CD14-positive monocyte (primary cell): Measurements from ENCODE around the gene KRTAP10-2. TPM values are rescaled to one million over a fixed set of nuclear protein-coding genes. Genes with fewer than 3 reads are reported as not detected.
"Not testable (repeated sequence)": the region's sequence is repeated elsewhere in the genome, so short reads cannot be mapped to it uniquely, and the experiment has no call there.

ENCODE experiments used
- DNase-seq, 3 donors: peaks; one replicate each; pipeline ENCODE4 v3.0.0-alpha.2; 2011 to 2022
- H2AFZ ChIP-seq: 2 replicates; pipeline ENCODE4 v1.6.0; 2012; ENCODE audit warnings: mild to moderate bottlenecking, low read depth, low read length, inconsistent platforms; ENCODE audit not compliant: insufficient read depth, poor library complexity, severe bottlenecking
- H3K27ac ChIP-seq, 2 donors: 1 replicate in 1 of 2; 2 replicates in 1 of 2; pipeline ENCODE4 v1.5.1; 2012 to 2013; ENCODE audit warnings: low read length in 2 of 2, control low read depth in 1 of 2, inconsistent platforms in 1 of 2, low read depth in 1 of 2, mild to moderate bottlenecking in 1 of 2
- H3K27me3 ChIP-seq, 2 donors: one replicate each; pipeline versions ENCODE4 v1.6.0 to v1.6.1; 2011 to 2013; ENCODE audit warnings: low read length in 2 of 2; ENCODE audit not compliant: control insufficient read depth in 2 of 2, insufficient read depth in 2 of 2
- H3K36me3 ChIP-seq, 2 donors: replicated peaks in 1 of 2; 1 replicate in 1 of 2; 2 replicates in 1 of 2; pipeline versions ENCODE4 v1.5.1 to v1.6.1; 2012 to 2013; ENCODE audit warnings: low read length in 2 of 2, control low read depth in 1 of 2, inconsistent platforms in 1 of 2, mild to moderate bottlenecking in 1 of 2; ENCODE audit not compliant: insufficient read depth in 2 of 2, control insufficient read depth in 1 of 2
- H3K4me1 ChIP-seq, 2 donors: 1 replicate in 1 of 2; 2 replicates in 1 of 2; pipeline versions ENCODE4 v1.5.1 to v1.6.1; 2012 to 2013; ENCODE audit warnings: low read length in 2 of 2, control low read depth in 1 of 2, inconsistent platforms in 1 of 2, mild to moderate bottlenecking in 1 of 2, moderate library complexity in 1 of 2; ENCODE audit not compliant: insufficient read depth in 2 of 2, control insufficient read depth in 1 of 2
- H3K4me2 ChIP-seq: replicated peaks from 2 replicates; pipeline ENCODE3; 2012; ENCODE audit warnings: low read length, moderate library complexity, mild to moderate bottlenecking; ENCODE audit not compliant: poor library complexity, severe bottlenecking; ENCODE audit errors: extremely low read depth
- H3K4me3 ChIP-seq, 3 experiments: fragments of 200-600 bp in 1 of 3; sonication (generic) in 1 of 3; replicated peaks in 1 of 3; 1 replicate in 2 of 3; 2 replicates in 1 of 3; pipeline ENCODE4 v1.5.1; 2011 to 2013; ENCODE audit warnings: low read length in 3 of 3, mild to moderate bottlenecking in 3 of 3, control low read depth in 2 of 3, low read depth in 2 of 3, inconsistent platforms in 1 of 3, moderate library complexity in 1 of 3
- H3K79me2 ChIP-seq: 2 replicates; pipeline ENCODE4 v1.6.0; 2012; ENCODE audit warnings: mild to moderate bottlenecking, control low read depth, inconsistent platforms, low read length, moderate library complexity; ENCODE audit not compliant: insufficient read depth
- H3K9ac ChIP-seq: 2 replicates; pipeline ENCODE4 v1.6.0; 2017; ENCODE audit warnings: low read length, mild to moderate bottlenecking; ENCODE audit not compliant: insufficient read depth, poor library complexity, severe bottlenecking
- H3K9me3 ChIP-seq, 2 donors: replicated peaks in 1 of 2; 1 replicate in 1 of 2; 2 replicates in 1 of 2; pipeline versions ENCODE4 v1.5.1 to v1.6.1; 2012 to 2013; ENCODE audit warnings: low read length in 2 of 2, control low read depth in 1 of 2; ENCODE audit not compliant: control insufficient read depth in 1 of 2, insufficient read depth in 1 of 2
- H4K20me1 ChIP-seq: 2 replicates; pipeline ENCODE4 v1.6.0; 2012; ENCODE audit warnings: mild to moderate bottlenecking, low read length, control low read depth, moderate library complexity; ENCODE audit not compliant: insufficient read depth
- H3K27ac Mint-ChIP-seq, 7 donors: one replicate each; pipeline ENCODE4 v1.8.0; 2020; ENCODE audit warnings: mild to moderate bottlenecking in 7 of 7, mixed read lengths in 7 of 7, moderate library complexity in 6 of 7, inconsistent platforms in 2 of 7
- H3K27me3 Mint-ChIP-seq, 3 donors: one replicate each; pipeline ENCODE4 v1.8.0; 2021 to 2022; ENCODE audit warnings: low read depth in 3 of 3, mild to moderate bottlenecking in 3 of 3, mixed read lengths in 3 of 3, moderate library complexity in 3 of 3, inconsistent platforms in 1 of 3
- H3K36me3 Mint-ChIP-seq, 2 donors: one replicate each; pipeline ENCODE4 v1.8.0; 2020; ENCODE audit warnings: mixed read lengths in 2 of 2, inconsistent platforms in 1 of 2, mild to moderate bottlenecking in 1 of 2
- H3K4me1 Mint-ChIP-seq: one replicate; pipeline ENCODE4 v1.8.0; 2020; ENCODE audit warnings: mild to moderate bottlenecking, mixed read lengths
- H3K4me3 Mint-ChIP-seq, 2 donors: one replicate each; pipeline ENCODE4 v1.8.0; 2020; ENCODE audit warnings: mild to moderate bottlenecking in 2 of 2, mixed read lengths in 2 of 2, moderate library complexity in 1 of 2
- H3K9me3 Mint-ChIP-seq, 7 donors: one replicate each; pipeline ENCODE4 v1.8.0; 2020 to 2022; ENCODE audit warnings: mixed read lengths in 7 of 7, mild to moderate bottlenecking in 6 of 7, moderate library complexity in 6 of 7, inconsistent platforms in 2 of 7
- CTCF ChIP-seq: fragments of 200-600 bp; IDR thresholded peaks from one replicate; pipeline ENCODE4 v1.8.0; 2022; ENCODE audit warnings: antibody characterized with exemption, mild to moderate bottlenecking
- WGBS: methylation state at CpG from one replicate; pipeline ENCODE4 v1.1.5; 2013; ENCODE audit warnings: missing lambda C conversion rate; ENCODE audit not compliant: insufficient coverage; 5-methylcytosine and 5-hydroxymethylcytosine counted together
- intact Hi-C, 2 donors: fragments of 100-400 bp; cut with micrococcal nuclease; formaldehyde crosslinking; loops; one replicate each; pipeline versions ENCODE4 v1.15.0 to v1.15.1; 2023
- polyA plus RNA-seq, 3 donors: library from polyadenylated mRNA; depleted of rRNA in 1 of 3; unstranded in 2 of 3; stranded (reverse) in 1 of 3; fragments of 300-500 nt in 2 of 3; fragments of >200 nt in 1 of 3; fragmentation: Illumina TruSeq in 2 of 3; gene quantifications; 1 replicate in 2 of 3; 2 replicates in 1 of 3; pipeline ENCODE4 v1.2.3, GENCODE V29; 2012 to 2021

Gene KRTAP10-2
- polyA plus RNA-seq, 3 donors = not detected

- H3K27me3 ChIP-seq = peaks cover 0 to 16% of the 10 kb centered on the region in 2 donors
- no peak for TF ChIP-seq CTCF
- H3K9me3 ChIP-seq = peaks cover 6 to 33% of the 10 kb centered on the region in 2 donors
- no peaks in the 10 kb centered on the region for H3K36me3 ChIP-seq
- H3K79me2 ChIP-seq = no peaks in the 10 kb centered on the region
- no peak overlapping the region for H3K4me2 ChIP-seq
- Mint-ChIP-seq H3K4me1 (no peaks in the 10 kb centered on the region), H3K4me3 (no peak overlapping the region), H3K9me3 (peaks cover 24 to 53% (median 43%) of the 10 kb centered on the region in 7 donors), H3K27me3 (peaks cover 12 to 44% (median 14%) of the 10 kb centered on the region in 3 donors), H3K36me3 (no peaks in the 10 kb centered on the region), H3K27ac (no peak overlapping the region)
- no peaks in the 10 kb centered on the region for H3K4me1 ChIP-seq
- no peak overlapping the region for H3K27ac ChIP-seq
- no peak for DNase-seq
- no peak overlapping the region for H2AFZ ChIP-seq
- intact Hi-C loops = no loop called here
- no peaks in the 10 kb centered on the region for H4K20me1 ChIP-seq
- no peak overlapping the region for H3K9ac ChIP-seq
- H3K4me3 ChIP-seq = no peak overlapping the region
- WGBS = 91% methylated on average over 10 of the region's 15 CpGs
Observed at GRCh38 chr21:44582055-44582454, 30.8 kb upstream of the KRTAP10-2 start.

GRCh38 chr21:44581158-44581557 lies 29.9 kb upstream of the KRTAP10-2 start:
- Mint-ChIP-seq H3K4me3 (no peak overlapping the region), H3K27ac (no peak overlapping the region), H3K9me3 (peaks cover 23 to 55% (median 49%) of the 10 kb centered on the region in 7 donors), H3K4me1 (no peaks in the 10 kb centered on the region), H3K27me3 (peaks cover 11 to 39% (median 14%) of the 10 kb centered on the region in 3 donors), H3K36me3 (no peaks in the 10 kb centered on the region)
- intact Hi-C loops = no loop called here
- Histone ChIP-seq H2AFZ (no peak overlapping the region), H3K4me2 (no peak overlapping the region), H4K20me1 (no peaks in the 10 kb centered on the region), H3K4me3 (no peak overlapping the region), H3K9me3 (peaks cover 11 to 38% of the 10 kb centered on the region in 2 donors), H3K9ac (no peak overlapping the region), H3K79me2 (no peaks in the 10 kb centered on the region), H3K27me3 (peaks cover 0 to 16% of the 10 kb centered on the region in 2 donors), H3K27ac (no peak overlapping the region), H3K4me1 (no peaks in the 10 kb centered on the region), H3K36me3 (no peaks in the 10 kb centered on the region)
- no peak for DNase-seq
- no peak for TF ChIP-seq CTCF
- WGBS = no CpG with 5 or more reads among the region's 3 CpGs

- H3K4me1 ChIP-seq, H3K4me1 Mint-ChIP-seq, intact Hi-C loops, H3K4me3 ChIP-seq, H3K27ac ChIP-seq, H3K79me2 ChIP-seq, H3K36me3 Mint-ChIP-seq, H3K4me2 ChIP-seq, DNase-seq, H3K9ac ChIP-seq, H2AFZ ChIP-seq, H3K27me3 ChIP-seq, H4K20me1 ChIP-seq, H3K36me3 ChIP-seq: not testable (repeated sequence)
- H3K27ac Mint-ChIP-seq = peak within 1 kb of the TSS in 2 of 7 donors; percentile 20 to 48
- WGBS = 61% methylated on average over 8 of the region's 19 CpGs
- H3K9me3 Mint-ChIP-seq = peaks cover 21 to 58% (median 50%) of the 10 kb centered on the region in 7 donors
- peak within 1 kb of the TSS in 1 of 2 donors; percentile 26 for H3K4me3 Mint-ChIP-seq
- peaks cover 11 to 36% (median 14%) of the 10 kb centered on the region in 3 donors for H3K27me3 Mint-ChIP-seq
- peaks cover 11 to 44% of the 10 kb centered on the region in 2 donors for H3K9me3 ChIP-seq
Observed at GRCh38 chr21:44580231-44580821, 29.0 kb upstream of the KRTAP10-2 start, which contains the start of gene KRTAP10-5. TSS of gene KRTAP10-5 (minus strand) at chr21:44580604. CDS start at chr21:44580578, 26 bp downstream.
